ENCODE results near the gene ACSL6.

Gene ACSL6

DNA sequence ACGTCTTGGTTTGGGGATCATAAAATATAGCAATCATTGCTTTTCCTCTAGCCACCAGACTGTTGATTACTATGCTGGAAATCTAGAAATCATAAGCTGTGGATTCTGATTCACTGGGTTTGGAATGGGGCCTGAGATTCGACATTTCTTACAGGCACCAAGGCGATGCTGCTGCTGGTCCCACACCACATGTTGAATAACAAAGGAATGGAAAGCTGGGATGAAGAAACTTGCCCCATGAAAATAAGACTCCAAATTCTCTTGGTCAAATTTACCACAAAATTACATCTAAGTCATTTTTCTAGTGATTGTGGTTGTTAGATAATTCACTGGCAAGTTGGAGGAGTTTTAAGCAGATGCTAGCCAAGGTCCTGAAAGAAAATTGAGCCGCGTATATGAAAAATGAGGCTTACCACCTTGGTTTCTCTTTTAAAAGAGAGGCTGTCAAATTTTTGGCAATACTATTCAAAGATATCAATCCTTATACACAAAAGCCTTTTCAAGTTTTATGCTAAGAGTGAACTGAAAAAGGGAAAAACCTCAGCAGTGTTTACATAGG, 43.0 kb downstream of the ACSL6 start:
- Mint-ChIP-seq H3K9me3 (no peaks in the 10 kb centered on the region), H3K27me3 (ENCODE audit: low read depth, poor library complexity) (peaks cover 8% of the 10 kb centered on the region), H3K4me3 (no peak overlapping the region), H3K36me3 (ENCODE audit: low read depth) (no peaks in the 10 kb centered on the region), H3K4me1 (no peaks in the 10 kb centered on the region), H3K27ac (no peak overlapping the region)
- DNase-seq, result no peak
- TF ChIP-seq, protein P1, sequence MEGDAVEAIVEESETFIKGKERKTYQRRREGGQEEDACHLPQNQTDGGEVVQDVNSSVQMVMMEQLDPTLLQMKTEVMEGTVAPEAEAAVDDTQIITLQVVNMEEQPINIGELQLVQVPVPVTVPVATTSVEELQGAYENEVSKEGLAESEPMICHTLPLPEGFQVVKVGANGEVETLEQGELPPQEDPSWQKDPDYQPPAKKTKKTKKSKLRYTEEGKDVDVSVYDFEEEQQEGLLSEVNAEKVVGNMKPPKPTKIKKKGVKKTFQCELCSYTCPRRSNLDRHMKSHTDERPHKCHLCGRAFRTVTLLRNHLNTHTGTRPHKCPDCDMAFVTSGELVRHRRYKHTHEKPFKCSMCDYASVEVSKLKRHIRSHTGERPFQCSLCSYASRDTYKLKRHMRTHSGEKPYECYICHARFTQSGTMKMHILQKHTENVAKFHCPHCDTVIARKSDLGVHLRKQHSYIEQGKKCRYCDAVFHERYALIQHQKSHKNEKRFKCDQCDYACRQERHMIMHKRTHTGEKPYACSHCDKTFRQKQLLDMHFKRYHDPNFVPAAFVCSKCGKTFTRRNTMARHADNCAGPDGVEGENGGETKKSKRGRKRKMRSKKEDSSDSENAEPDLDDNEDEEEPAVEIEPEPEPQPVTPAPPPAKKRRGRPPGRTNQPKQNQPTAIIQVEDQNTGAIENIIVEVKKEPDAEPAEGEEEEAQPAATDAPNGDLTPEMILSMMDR (IDR thresholded peaks at IDR 0.05), result no peak

DNA sequence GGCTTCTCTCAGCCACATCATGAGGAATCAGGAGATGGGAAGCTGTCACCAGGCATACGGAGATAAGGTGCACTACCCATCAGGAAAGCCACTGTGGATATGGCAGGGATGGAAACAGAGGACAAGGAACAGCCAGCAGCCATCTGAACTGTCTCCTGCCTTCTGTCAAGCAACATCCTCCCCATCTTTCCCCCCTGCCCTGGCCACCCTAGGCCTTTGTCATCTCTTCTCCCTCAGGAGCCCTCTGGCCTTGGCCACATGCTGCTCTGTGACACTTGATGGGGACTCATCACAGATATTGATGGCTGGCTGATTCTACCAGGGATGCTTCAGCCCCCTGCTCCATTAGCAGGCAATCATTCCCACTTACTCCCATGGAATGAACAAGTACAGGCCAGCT, 44.9 kb downstream of the ACSL6 start:
- Mint-ChIP-seq H3K27ac (no peak overlapping the region), H3K36me3 (ENCODE audit: low read depth) (no peaks in the 10 kb centered on the region), H3K4me1 (no peaks in the 10 kb centered on the region), H3K27me3 (ENCODE audit: low read depth, poor library complexity) (peaks cover 9% of the 10 kb centered on the region), H3K9me3 (no peaks in the 10 kb centered on the region), H3K4me3 (no peak overlapping the region)
- TF ChIP-seq, protein P1 (IDR thresholded peaks at IDR 0.05), result no peak
- DNase-seq, result no peak

DNA sequence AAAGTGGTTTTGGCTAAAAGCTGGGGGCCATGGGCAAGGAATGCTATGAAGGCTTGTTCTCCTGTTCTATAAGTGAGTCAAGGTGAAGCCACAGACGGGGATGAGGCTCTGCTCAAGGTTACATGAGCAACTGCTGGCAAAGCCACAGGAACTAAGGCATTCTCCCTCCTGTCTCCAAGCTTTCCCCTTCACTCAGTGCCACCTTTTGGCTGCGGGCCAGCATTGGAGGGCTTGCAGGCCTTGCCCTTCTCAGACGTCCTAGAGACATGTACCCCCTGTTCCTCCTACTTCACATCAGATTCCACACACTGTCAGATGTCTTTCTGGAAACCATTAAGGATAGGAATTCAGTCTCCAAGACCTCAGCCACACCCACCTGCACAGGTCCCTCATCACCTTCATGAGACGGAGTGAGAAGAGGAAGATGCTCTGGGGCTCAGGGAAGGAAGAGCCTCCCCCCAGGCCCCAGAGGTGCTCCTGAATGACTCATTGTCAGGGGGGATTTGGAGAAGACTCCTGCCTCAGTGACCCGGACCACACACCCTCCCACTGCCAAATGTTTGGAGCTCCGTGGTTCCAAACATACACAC, 45.5 kb downstream of the ACSL6 start:
- H3K4me3 Mint-ChIP-seq, result no peak overlapping the region
- H3K36me3 Mint-ChIP-seq (ENCODE audit: low read depth), result no peaks in the 10 kb centered on the region
- TF ChIP-seq, protein P1 (IDR thresholded peaks at IDR 0.05), result no peak
- no peak for DNase-seq
- H3K4me1 Mint-ChIP-seq, result no peaks in the 10 kb centered on the region
- H3K9me3 Mint-ChIP-seq, result no peaks in the 10 kb centered on the region
- H3K27me3 Mint-ChIP-seq (ENCODE audit: low read depth, poor library complexity), result peaks cover 9% of the 10 kb centered on the region
- no peak overlapping the region for H3K27ac Mint-ChIP-seq

DNA sequence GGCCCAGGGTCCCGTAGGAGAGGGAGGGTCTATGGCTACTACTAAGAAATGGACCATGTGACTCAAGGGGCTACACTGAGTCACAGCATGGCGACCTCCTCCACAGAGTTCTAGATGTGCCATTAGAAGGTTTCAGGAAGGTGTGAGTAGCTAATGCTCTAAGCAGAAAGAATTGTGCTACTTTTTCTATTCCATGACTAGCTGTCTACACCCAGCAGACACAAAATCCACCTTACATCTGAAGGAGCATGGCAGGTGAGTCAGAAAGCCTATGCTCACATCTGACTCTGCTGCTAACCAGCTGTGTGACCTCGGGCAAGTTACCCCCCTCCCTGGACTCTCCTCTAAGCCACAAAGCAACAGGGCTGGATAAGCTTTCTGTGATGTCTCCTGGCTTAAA, 51.6 kb downstream of the ACSL6 start:
- no peaks in the 10 kb centered on the region for H3K9me3 Mint-ChIP-seq
- peak overlapping the region; percentile 29 for H3K27ac Mint-ChIP-seq
- DNase-seq, result no peak
- TF ChIP-seq, protein P1 (IDR thresholded peaks at IDR 0.05), result no peak
- H3K27me3 Mint-ChIP-seq (ENCODE audit: low read depth, poor library complexity), result peaks cover 4% of the 10 kb centered on the region
- no peaks in the 10 kb centered on the region for H3K36me3 Mint-ChIP-seq (ENCODE audit: low read depth)
- peaks cover 17% of the 10 kb centered on the region for H3K4me1 Mint-ChIP-seq
- H3K4me3 Mint-ChIP-seq, result no peak overlapping the region

DNA sequence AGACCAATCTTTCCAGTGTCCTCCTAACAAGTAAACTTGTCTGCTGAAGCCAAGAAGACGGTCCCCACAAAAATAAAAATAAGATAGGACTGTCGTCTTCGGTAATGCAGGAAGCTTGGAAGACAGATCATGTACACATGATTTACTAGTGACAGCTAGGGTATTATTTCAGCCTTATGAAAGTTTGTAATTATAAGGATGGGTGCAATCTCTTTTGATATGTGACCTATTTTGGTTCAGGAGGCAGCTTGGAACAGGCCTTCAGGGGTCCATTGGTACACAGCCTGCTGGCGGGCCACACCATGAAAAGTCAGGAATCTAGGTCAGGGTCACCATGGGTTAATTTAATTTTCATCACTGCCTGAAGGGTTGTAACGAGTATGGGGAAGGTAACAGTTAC, 52.3 kb downstream of the ACSL6 start:
- H3K9me3 Mint-ChIP-seq, result no peaks in the 10 kb centered on the region
- H3K4me1 Mint-ChIP-seq, result peaks cover 17% of the 10 kb centered on the region

More for the DNA sequence above, 52.3 kb downstream of the ACSL6 start:
- no peak overlapping the region for H3K4me3 Mint-ChIP-seq
- no peaks in the 10 kb centered on the region for H3K36me3 Mint-ChIP-seq (ENCODE audit: low read depth)
- DNase-seq, result no peak
- H3K27me3 Mint-ChIP-seq (ENCODE audit: low read depth, poor library complexity), result peaks cover 4% of the 10 kb centered on the region
- TF ChIP-seq, protein P1 (IDR thresholded peaks at IDR 0.05), result no peak
- H3K27ac Mint-ChIP-seq, result no peak overlapping the region
